Thyroid gland (tissue), 4 donors: ENCODE data around the gene KCNAB1.

Source experiments
- POLR2A ChIP-seq, 2 donors: fragments of 450-650 bp; IDR thresholded peaks; one replicate each; pipeline ENCODE4 v1.6.1; 2017; ENCODE audit warnings: antibody characterized with exemption in 2 of 2, mild to moderate bottlenecking in 2 of 2, moderate library complexity in 1 of 2
- TF ChIP-seq, protein P1 (sequence below), 6 experiments: fragments of 200-600 bp in 3 of 6; fragments of 450-650 bp in 3 of 6; sonication (generic) in 3 of 6; IDR thresholded peaks; one replicate each; pipeline ENCODE4 v1.5.1; 2016 to 2019; ENCODE audit warnings: antibody characterized with exemption in 6 of 6, mild to moderate bottlenecking in 2 of 6, inconsistent platforms in 1 of 6, moderate library complexity in 1 of 6

DNA sequence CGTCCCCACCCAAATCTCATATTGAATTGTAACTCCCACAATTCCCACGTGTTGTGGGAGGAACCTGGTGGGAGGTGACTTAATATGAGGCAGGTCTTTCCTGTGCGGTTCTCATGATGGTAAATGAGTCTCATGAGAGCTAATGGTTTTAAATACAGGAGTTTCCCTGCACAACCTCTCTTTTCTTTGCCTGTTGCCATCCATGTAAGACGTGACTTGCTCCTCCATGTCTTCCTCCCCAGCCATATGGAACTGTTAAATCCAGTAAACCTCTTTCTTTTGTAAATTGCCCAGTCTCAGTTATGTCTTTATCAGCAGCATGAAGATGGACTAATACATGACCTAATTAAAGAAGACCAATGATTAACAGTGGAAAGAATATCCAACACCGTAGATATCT lies 377.9 kb downstream of the KCNAB1 start:
- TF ChIP-seq, protein P1, sequence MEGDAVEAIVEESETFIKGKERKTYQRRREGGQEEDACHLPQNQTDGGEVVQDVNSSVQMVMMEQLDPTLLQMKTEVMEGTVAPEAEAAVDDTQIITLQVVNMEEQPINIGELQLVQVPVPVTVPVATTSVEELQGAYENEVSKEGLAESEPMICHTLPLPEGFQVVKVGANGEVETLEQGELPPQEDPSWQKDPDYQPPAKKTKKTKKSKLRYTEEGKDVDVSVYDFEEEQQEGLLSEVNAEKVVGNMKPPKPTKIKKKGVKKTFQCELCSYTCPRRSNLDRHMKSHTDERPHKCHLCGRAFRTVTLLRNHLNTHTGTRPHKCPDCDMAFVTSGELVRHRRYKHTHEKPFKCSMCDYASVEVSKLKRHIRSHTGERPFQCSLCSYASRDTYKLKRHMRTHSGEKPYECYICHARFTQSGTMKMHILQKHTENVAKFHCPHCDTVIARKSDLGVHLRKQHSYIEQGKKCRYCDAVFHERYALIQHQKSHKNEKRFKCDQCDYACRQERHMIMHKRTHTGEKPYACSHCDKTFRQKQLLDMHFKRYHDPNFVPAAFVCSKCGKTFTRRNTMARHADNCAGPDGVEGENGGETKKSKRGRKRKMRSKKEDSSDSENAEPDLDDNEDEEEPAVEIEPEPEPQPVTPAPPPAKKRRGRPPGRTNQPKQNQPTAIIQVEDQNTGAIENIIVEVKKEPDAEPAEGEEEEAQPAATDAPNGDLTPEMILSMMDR (IDR thresholded peaks at IDR 0.05), result no peak
- no peak for TF ChIP-seq POLR2A (IDR thresholded peaks at IDR 0.05)
